Keratinocyte (primary cell): Measurements from ENCODE around the gene TH. TPM values are rescaled to one million over a fixed set of nuclear protein-coding genes. Genes with fewer than 3 reads are reported as not detected.

Experiments used
- DNase-seq: peaks from one replicate; pipeline ENCODE4 v3.0.0-alpha.2; 2011; ENCODE audit warnings: low read depth, missing footprints, low spot score
- FAIRE-seq: peaks from 2 replicates; lab custom pipeline; 2011; peaks lifted over from hg19 to GRCh38; lab: Jason Lieb, UNC
- H2AFZ ChIP-seq: 2 replicates; pipeline ENCODE4 v1.6.0; 2012; ENCODE audit warnings: low read length, control low read depth, inconsistent platforms; ENCODE audit not compliant: control insufficient read depth
- H3K27ac ChIP-seq: 2 replicates; pipeline ENCODE4 v1.5.1; 2011; ENCODE audit warnings: low read length; ENCODE audit not compliant: control insufficient read depth, insufficient read depth
- H3K27me3 ChIP-seq: 3 replicates; pipeline ENCODE4 v1.6.0; 2011; ENCODE audit warnings: low read length; ENCODE audit not compliant: control insufficient read depth, insufficient read depth; ENCODE audit errors: extremely low read depth
- H3K36me3 ChIP-seq, 2 experiments: 2 replicates in 1 of 2; 3 replicates in 1 of 2; pipeline ENCODE4 v1.5.1; 2011; ENCODE audit warnings: low read length in 2 of 2, mild to moderate bottlenecking in 1 of 2; ENCODE audit not compliant: control insufficient read depth in 2 of 2, insufficient read depth in 2 of 2; ENCODE audit errors: extremely low read depth in 1 of 2
- H3K4me1 ChIP-seq: 3 replicates; pipeline ENCODE4 v1.5.1; 2011; ENCODE audit warnings: low read length; ENCODE audit not compliant: control insufficient read depth, insufficient read depth; ENCODE audit errors: extremely low read depth
- H3K4me2 ChIP-seq: 3 replicates; pipeline ENCODE4 v1.6.0; 2011; ENCODE audit warnings: low read depth, low read length; ENCODE audit not compliant: control insufficient read depth, insufficient read depth; ENCODE audit errors: extremely low read depth
- H3K4me3 ChIP-seq, 3 experiments: fragments of 200-600 bp in 1 of 3; sonication (generic) in 1 of 3; 2 replicates in 2 of 3; 3 replicates in 1 of 3; pipeline ENCODE4 v1.5.1; 2011 to 2016; ENCODE audit warnings: low read length in 3 of 3, mild to moderate bottlenecking in 3 of 3, control low read depth in 2 of 3, inconsistent platforms in 1 of 3, low read depth in 1 of 3, mixed read lengths in 1 of 3, mixed run types in 1 of 3, moderate library complexity in 1 of 3; ENCODE audit not compliant: control insufficient read depth in 2 of 3, insufficient read depth in 2 of 3; ENCODE audit errors: extremely low read depth in 1 of 3
- H3K79me2 ChIP-seq: 2 replicates; pipeline ENCODE4 v1.6.0; 2012; ENCODE audit warnings: low read length; ENCODE audit not compliant: control insufficient read depth, insufficient read depth
- H3K9ac ChIP-seq: 3 replicates; pipeline ENCODE4 v1.6.0; 2011; ENCODE audit warnings: low read length; ENCODE audit not compliant: control insufficient read depth, insufficient read depth; ENCODE audit errors: extremely low read depth
- H3K9me1 ChIP-seq: 3 replicates; pipeline ENCODE4 v1.6.0; 2011; ENCODE audit warnings: low read length; ENCODE audit not compliant: control insufficient read depth, insufficient read depth; ENCODE audit errors: extremely low read depth
- H3K9me3 ChIP-seq: 2 replicates; pipeline ENCODE4 v1.5.1; 2012; ENCODE audit warnings: low read depth, low read length; ENCODE audit not compliant: control insufficient read depth
- H4K20me1 ChIP-seq: 3 replicates; pipeline ENCODE4 v1.6.0; 2011; ENCODE audit warnings: low read length; ENCODE audit not compliant: control insufficient read depth, insufficient read depth; ENCODE audit errors: extremely low read depth
- EZH2 ChIP-seq: IDR thresholded peaks from one replicate; pipeline ENCODE4 v1.6.1; 2012; ENCODE audit warnings: inconsistent platforms, mild to moderate bottlenecking, low read length, moderate library complexity
- dilution Hi-C: fragments of 300-500 bp; cut with MboI; formaldehyde crosslinking; loops from one replicate; pipeline ENCODE4 v1.7.0; 2020; ENCODE audit warnings: low sequenced_read_pairs; ENCODE audit not compliant: extremely low pct_ligation_motif_present
- polyA plus RNA-seq, 5 experiments: library from polyadenylated mRNA; depleted of rRNA in 3 of 5; stranded (reverse) in 3 of 5; stranded (forward) in 1 of 5; unstranded in 1 of 5; fragments of >200 nt; gene quantifications; 1 replicate in 1 of 5; 2 replicates in 3 of 5; 3 replicates in 1 of 5; pipeline versions ENCODE4 v1.2.1 to v1.2.3, GENCODE V29; 2011 to 2012; ENCODE audit warnings: missing spikeins in 2 of 5, low read depth in 1 of 5, low replicate concordance in 1 of 5
- TF ChIP-seq, protein P1 (sequence below), 3 experiments: IDR thresholded peaks in 1 of 3; conservative IDR thresholded peaks in 1 of 3; optimal IDR thresholded peaks in 1 of 3; 2 replicates in 2 of 3; 3 replicates in 1 of 3; pipeline versions ENCODE3 to v1.5.1; 2011; ENCODE audit warnings: low read length in 3 of 3, mild to moderate bottlenecking in 3 of 3, moderate library complexity in 2 of 3, control low read depth in 1 of 3, inconsistent platforms in 1 of 3; ENCODE audit not compliant: insufficient read depth in 2 of 3; ENCODE audit errors: extremely low read depth in 1 of 3

Gene TH
- polyA plus RNA-seq, 1 donor (not counting 4 experiments of a cell fraction or from before 2014, with no cell fraction given) = 0.50 TPM

GRCh38 chr11:2193099-2193887, 21.7 kb upstream of the TH start:
- Histone ChIP-seq H4K20me1 (no peaks in the 10 kb centered on the region), H3K4me2 (no peak overlapping the region), H3K27ac (no peak overlapping the region), H3K9me1 (no peaks in the 10 kb centered on the region), H3K27me3 (peaks cover 14% of the 10 kb centered on the region), H3K79me2 (no peaks in the 10 kb centered on the region), H3K9me3 (no peaks in the 10 kb centered on the region), H3K36me3 (no peaks in the 10 kb centered on the region), H3K4me1 (peaks cover 6% of the 10 kb centered on the region), H3K9ac (no peak overlapping the region), H2AFZ (peak overlapping the region; percentile 56), H3K4me3 (no peak overlapping the region)
- no peak for DNase-seq
- TF ChIP-seq, protein P1, sequence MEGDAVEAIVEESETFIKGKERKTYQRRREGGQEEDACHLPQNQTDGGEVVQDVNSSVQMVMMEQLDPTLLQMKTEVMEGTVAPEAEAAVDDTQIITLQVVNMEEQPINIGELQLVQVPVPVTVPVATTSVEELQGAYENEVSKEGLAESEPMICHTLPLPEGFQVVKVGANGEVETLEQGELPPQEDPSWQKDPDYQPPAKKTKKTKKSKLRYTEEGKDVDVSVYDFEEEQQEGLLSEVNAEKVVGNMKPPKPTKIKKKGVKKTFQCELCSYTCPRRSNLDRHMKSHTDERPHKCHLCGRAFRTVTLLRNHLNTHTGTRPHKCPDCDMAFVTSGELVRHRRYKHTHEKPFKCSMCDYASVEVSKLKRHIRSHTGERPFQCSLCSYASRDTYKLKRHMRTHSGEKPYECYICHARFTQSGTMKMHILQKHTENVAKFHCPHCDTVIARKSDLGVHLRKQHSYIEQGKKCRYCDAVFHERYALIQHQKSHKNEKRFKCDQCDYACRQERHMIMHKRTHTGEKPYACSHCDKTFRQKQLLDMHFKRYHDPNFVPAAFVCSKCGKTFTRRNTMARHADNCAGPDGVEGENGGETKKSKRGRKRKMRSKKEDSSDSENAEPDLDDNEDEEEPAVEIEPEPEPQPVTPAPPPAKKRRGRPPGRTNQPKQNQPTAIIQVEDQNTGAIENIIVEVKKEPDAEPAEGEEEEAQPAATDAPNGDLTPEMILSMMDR (optimal IDR thresholded peaks at IDR 0.05 in 1 of 3, IDR thresholded peaks at IDR 0.05 in 1 of 3, conservative IDR thresholded peaks at IDR 0.05 in 1 of 3; ENCODE audit: extremely low read depth in 1 of 3, insufficient read depth in 2 of 3, low read length in 3 of 3) = no peak
- TF ChIP-seq EZH2 = no peak
- FAIRE-seq = no peak
- dilution Hi-C loops = no loop called here

DNA sequence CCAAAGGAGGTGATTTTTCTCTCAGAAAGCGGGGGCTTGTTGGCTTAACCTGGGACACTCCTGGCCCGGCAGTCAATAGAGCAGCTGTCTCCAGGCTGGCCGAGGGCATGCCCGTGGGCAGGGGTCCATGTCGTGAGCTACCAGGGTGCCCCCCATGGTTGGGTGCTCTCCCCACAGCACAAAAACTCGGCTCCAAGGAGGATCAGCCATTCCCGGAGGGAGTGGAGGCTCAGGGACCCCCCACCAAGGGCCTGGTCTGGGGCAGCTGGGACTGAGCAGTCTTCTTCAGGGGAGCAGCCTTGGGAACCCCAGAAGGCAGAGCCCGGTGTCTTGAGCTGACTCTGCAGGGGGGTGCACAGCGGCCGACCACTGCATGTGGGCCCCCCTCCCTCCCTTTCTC, 20.8 kb upstream of the TH start:
- no peaks in the 10 kb centered on the region for H3K79me2 ChIP-seq
- peaks cover 14% of the 10 kb centered on the region for H3K27me3 ChIP-seq
- no peaks in the 10 kb centered on the region for H3K36me3 ChIP-seq
- no peak overlapping the region for H2AFZ ChIP-seq
- H3K4me3 ChIP-seq = no peak overlapping the region
- no peak for FAIRE-seq
- no peaks in the 10 kb centered on the region for H3K9me3 ChIP-seq
- TF ChIP-seq, protein P1 (optimal IDR thresholded peaks at IDR 0.05 in 1 of 3, IDR thresholded peaks at IDR 0.05 in 1 of 3, conservative IDR thresholded peaks at IDR 0.05 in 1 of 3; ENCODE audit: extremely low read depth in 1 of 3, insufficient read depth in 2 of 3, low read length in 3 of 3) = no peak
- no peak for TF ChIP-seq EZH2
- H3K4me2 ChIP-seq = no peak overlapping the region
- H3K27ac ChIP-seq = no peak overlapping the region
- dilution Hi-C loops = no loop called here
- no peak overlapping the region for H3K9ac ChIP-seq
- peaks cover 6% of the 10 kb centered on the region for H3K4me1 ChIP-seq
- no peaks in the 10 kb centered on the region for H4K20me1 ChIP-seq
- DNase-seq = no peak
- no peaks in the 10 kb centered on the region for H3K9me1 ChIP-seq
